Parathyroid adenoma (tissue), 2 donors: Measurements from ENCODE around the gene DIMT1.
A peak's percentile ranks its signal among the peaks of the same experiment; 100 is the strongest.

ENCODE experiments used
- H2AFZ ChIP-seq: fragments of 300-600 bp; sonication (generic); one replicate; pipeline ENCODE4 v1.7.0; 2017; ENCODE audit warnings: antibody characterized with exemption, mild to moderate bottlenecking
- H3K27ac ChIP-seq: fragments of 300-600 bp; sonication (generic); one replicate; pipeline ENCODE4 v1.7.0; 2017
- H3K27me3 ChIP-seq: fragments of 300-600 bp; sonication (generic); one replicate; pipeline ENCODE4 v1.7.0; 2017; ENCODE audit warnings: low read length; ENCODE audit not compliant: control insufficient read depth, insufficient read depth
- H3K36me3 ChIP-seq: fragments of 300-600 bp; sonication (generic); one replicate; pipeline ENCODE4 v1.7.0; 2017; ENCODE audit warnings: low read length; ENCODE audit not compliant: control insufficient read depth, insufficient read depth
- H3K4me1 ChIP-seq: fragments of 300-600 bp; sonication (generic); one replicate; pipeline ENCODE4 v1.7.0; 2017; ENCODE audit warnings: control low read depth
- H3K4me2 ChIP-seq: fragments of 300-600 bp; sonication (generic); one replicate; pipeline ENCODE4 v1.7.0; 2017; ENCODE audit warnings: low read length
- H3K4me3 ChIP-seq: fragments of 300-600 bp; sonication (generic); one replicate; pipeline ENCODE4 v1.7.0; 2017; ENCODE audit warnings: low read depth, low read length
- H3K79me2 ChIP-seq: fragments of 300-600 bp; sonication (generic); one replicate; pipeline ENCODE4 v1.7.0; 2017; ENCODE audit warnings: control low read depth
- H3K9ac ChIP-seq: fragments of 300-600 bp; sonication (generic); one replicate; pipeline ENCODE4 v1.7.0; 2017; ENCODE audit warnings: mild to moderate bottlenecking
- H3K9me3 ChIP-seq: fragments of 300-600 bp; sonication (generic); one replicate; pipeline ENCODE4 v1.7.0; 2017; ENCODE audit warnings: low read length; ENCODE audit not compliant: control insufficient read depth
- TF ChIP-seq, protein P1 (sequence below): fragments of 300-600 bp; sonication (generic); IDR thresholded peaks from one replicate; pipeline ENCODE4 v1.7.0; 2017; ENCODE audit warnings: antibody characterized with exemption, mild to moderate bottlenecking
- donor health status: primary hyperparathyroidism.

The DIMT1 gene

DNA sequence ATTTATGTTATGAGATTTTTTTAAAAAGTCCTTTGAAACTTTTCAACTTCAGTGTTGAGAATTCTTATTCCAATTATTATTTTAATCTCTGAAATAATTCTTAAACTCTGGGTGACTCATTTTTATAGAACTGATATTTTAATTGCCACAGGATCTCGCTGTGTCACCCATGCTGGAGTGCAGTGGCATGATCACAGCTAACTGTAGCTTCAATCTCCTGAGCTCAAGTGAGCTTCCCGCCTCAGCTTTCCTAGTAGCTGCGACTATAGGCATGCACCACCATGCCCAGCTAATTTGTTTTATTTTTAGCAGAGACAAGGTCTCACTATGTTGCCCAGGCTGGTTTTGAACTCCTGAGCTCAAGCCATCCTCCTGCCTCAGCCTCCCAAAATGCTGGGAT, 41.0 kb downstream of the DIMT1 start:
- TF ChIP-seq, protein P1, sequence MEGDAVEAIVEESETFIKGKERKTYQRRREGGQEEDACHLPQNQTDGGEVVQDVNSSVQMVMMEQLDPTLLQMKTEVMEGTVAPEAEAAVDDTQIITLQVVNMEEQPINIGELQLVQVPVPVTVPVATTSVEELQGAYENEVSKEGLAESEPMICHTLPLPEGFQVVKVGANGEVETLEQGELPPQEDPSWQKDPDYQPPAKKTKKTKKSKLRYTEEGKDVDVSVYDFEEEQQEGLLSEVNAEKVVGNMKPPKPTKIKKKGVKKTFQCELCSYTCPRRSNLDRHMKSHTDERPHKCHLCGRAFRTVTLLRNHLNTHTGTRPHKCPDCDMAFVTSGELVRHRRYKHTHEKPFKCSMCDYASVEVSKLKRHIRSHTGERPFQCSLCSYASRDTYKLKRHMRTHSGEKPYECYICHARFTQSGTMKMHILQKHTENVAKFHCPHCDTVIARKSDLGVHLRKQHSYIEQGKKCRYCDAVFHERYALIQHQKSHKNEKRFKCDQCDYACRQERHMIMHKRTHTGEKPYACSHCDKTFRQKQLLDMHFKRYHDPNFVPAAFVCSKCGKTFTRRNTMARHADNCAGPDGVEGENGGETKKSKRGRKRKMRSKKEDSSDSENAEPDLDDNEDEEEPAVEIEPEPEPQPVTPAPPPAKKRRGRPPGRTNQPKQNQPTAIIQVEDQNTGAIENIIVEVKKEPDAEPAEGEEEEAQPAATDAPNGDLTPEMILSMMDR, result no peak
- H3K4me2 ChIP-seq, result no peak overlapping the region
- H3K4me1 ChIP-seq, result no peaks in the 10 kb centered on the region
- no peak overlapping the region for H2AFZ ChIP-seq
- H3K4me3 ChIP-seq, result no peak overlapping the region
- H3K79me2 ChIP-seq, result no peaks in the 10 kb centered on the region
- H3K36me3 ChIP-seq, result no peaks in the 10 kb centered on the region
- no peak overlapping the region for H3K9ac ChIP-seq
- H3K9me3 ChIP-seq, result no peaks in the 10 kb centered on the region
- no peaks in the 10 kb centered on the region for H3K27me3 ChIP-seq
- no peak overlapping the region for H3K27ac ChIP-seq

DNA sequence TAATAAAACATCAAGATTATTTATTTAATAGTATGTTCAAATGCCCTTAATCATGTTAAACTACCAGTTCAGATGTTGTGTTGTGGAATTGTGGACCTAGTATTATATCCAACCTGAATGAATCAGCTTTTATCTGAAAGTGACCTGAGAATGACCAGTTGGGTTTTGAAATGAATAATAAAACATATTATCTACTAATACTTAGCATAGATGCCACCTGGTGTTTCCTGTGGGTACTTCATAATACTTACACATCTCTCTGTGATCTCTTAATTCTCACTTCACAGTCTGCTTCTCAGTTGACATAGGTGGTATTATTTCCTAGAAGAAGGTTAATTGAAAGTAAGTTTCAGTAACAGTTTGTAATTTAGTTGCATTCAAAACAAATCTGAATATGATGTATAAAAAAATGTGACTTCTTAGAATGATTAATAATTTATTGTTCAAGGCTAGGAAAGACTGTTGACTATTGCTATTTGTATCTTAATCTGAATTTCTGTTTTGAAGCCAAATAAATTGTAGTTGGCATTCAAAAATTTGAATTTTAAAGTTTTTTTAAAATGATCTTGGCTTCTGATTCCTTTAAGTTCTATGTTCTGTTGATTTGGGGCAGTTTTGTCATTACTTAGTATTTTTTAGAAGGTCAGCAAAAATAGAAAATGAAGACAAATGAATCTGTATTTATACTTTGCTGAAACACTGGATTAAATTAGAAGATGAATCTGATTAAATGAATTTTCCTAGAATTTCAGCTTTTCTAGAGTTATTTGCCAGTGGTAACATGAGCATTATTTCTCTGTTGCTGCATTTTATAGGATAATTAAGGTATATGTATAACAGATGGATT, 49.5 kb downstream of the DIMT1 start:
- no peaks in the 10 kb centered on the region for H3K36me3 ChIP-seq
- no peaks in the 10 kb centered on the region for H3K4me1 ChIP-seq
- no peak overlapping the region for H2AFZ ChIP-seq
- no peak overlapping the region for H3K9ac ChIP-seq
- H3K27ac ChIP-seq, result no peak overlapping the region
- no peaks in the 10 kb centered on the region for H3K9me3 ChIP-seq
- TF ChIP-seq, protein P1, result peak; percentile 65
- H3K4me3 ChIP-seq, result no peak overlapping the region
- no peaks in the 10 kb centered on the region for H3K27me3 ChIP-seq
- no peaks in the 10 kb centered on the region for H3K79me2 ChIP-seq
- H3K4me2 ChIP-seq, result no peak overlapping the region

DNA sequence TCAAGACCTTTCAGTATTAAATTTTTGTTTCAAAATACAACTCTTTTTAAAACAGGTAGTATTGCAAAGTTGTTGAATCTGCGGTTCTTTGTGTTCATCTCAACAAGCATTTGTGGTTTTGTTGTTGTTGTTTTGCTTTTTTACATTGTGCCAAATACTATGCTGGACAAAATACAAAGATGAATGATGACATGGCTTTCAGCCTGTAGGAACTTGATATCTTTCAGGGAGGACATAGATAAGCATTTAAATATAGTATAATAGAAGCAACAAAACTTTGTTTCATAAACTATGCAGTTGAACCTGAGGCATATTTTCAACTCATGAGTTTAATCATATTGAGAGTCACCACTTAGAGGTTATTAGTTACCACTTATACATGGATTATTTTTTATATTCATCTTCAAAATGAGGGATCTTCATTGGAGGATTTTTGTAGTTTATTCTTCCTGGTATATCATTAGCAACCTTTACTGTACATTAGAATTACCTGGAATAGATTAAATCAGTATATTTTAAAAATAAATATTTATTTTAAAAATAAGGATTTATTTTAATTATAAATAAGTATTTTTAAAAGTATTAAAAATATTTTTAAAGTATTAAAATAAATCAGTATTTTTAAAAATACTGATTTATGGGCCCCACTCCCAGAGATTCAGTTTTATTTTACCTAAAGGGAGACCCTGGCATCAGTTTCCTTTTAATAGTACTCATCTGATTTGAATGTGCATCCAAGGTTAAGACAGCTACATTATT, 54.8 kb downstream of the DIMT1 start:
- TF ChIP-seq, protein P1, result no peak
- Histone ChIP-seq H2AFZ (no peak overlapping the region), H3K4me3 (no peak overlapping the region), H3K27me3 (no peaks in the 10 kb centered on the region), H3K9ac (no peak overlapping the region), H3K27ac (no peak overlapping the region), H3K36me3 (no peaks in the 10 kb centered on the region), H3K9me3 (no peaks in the 10 kb centered on the region), H3K4me2 (no peak overlapping the region), H3K79me2 (peaks cover 2% of the 10 kb centered on the region), H3K4me1 (no peaks in the 10 kb centered on the region)

DNA sequence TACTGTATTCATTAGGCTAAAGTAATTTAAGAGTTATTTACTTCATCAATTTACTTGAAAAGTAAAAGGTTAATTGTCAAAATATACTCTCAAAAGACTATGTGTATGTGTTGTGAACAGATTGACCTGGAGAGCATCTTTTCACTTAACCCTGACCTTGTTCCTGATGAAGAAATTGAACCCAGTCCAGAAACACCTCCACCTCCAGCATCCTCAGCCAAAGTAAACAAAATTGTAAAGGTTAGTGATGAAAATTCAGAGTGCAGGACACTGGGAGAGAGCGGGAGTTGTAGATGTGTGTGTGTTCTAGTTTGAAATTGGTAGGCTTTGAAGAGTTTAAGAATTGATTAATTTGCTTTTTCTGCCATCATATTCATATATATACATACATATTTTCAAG, 55.8 kb downstream of the DIMT1 start:
- no peaks in the 10 kb centered on the region for H3K27me3 ChIP-seq
- H3K9ac ChIP-seq, result no peak overlapping the region
- no peaks in the 10 kb centered on the region for H3K36me3 ChIP-seq
- H3K27ac ChIP-seq, result no peak overlapping the region
- H3K79me2 ChIP-seq, result peaks cover 6% of the 10 kb centered on the region
- no peak overlapping the region for H3K4me2 ChIP-seq
- no peak overlapping the region for H3K4me3 ChIP-seq
- no peaks in the 10 kb centered on the region for H3K4me1 ChIP-seq
- no peaks in the 10 kb centered on the region for H3K9me3 ChIP-seq
- H2AFZ ChIP-seq, result no peak overlapping the region
- TF ChIP-seq, protein P1, result no peak
